HL-60 (cell line): ENCODE measurements around the gene SERPINE2.

Experiments
- TF ChIP-seq, protein P1 (sequence below): IDR thresholded peaks from 2 replicates; pipeline ENCODE4 v1.6.1; 2012; ENCODE audit warnings: low read depth; ENCODE audit not compliant: insufficient replicate concordance
- TF ChIP-seq, protein P2 (sequence below): IDR thresholded peaks from one replicate; pipeline ENCODE4 v1.5.1; 2011; ENCODE audit warnings: low read length, control low read depth, inconsistent platforms; ENCODE audit not compliant: insufficient read depth

DNA sequence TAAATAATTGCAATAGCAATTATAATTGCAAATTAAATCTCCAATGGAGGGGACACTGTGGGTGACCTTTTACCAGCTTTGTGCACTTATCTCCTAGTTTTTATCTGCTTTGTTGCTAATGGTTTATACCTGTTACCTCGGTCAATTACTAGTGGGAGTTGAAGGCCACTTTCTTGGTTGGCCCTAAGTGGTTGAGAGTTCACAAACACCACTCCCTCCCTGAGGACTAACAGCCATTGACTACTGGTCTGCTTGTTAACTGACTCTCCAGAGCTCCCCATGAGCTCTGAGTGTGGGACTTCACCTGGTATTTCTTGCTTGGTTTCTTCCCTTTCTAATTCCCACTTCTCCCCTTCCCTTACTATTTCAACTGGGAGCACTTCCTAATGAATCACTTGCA is 27.2 kb downstream of the SERPINE2 start:
- TF ChIP-seq, protein P1, sequence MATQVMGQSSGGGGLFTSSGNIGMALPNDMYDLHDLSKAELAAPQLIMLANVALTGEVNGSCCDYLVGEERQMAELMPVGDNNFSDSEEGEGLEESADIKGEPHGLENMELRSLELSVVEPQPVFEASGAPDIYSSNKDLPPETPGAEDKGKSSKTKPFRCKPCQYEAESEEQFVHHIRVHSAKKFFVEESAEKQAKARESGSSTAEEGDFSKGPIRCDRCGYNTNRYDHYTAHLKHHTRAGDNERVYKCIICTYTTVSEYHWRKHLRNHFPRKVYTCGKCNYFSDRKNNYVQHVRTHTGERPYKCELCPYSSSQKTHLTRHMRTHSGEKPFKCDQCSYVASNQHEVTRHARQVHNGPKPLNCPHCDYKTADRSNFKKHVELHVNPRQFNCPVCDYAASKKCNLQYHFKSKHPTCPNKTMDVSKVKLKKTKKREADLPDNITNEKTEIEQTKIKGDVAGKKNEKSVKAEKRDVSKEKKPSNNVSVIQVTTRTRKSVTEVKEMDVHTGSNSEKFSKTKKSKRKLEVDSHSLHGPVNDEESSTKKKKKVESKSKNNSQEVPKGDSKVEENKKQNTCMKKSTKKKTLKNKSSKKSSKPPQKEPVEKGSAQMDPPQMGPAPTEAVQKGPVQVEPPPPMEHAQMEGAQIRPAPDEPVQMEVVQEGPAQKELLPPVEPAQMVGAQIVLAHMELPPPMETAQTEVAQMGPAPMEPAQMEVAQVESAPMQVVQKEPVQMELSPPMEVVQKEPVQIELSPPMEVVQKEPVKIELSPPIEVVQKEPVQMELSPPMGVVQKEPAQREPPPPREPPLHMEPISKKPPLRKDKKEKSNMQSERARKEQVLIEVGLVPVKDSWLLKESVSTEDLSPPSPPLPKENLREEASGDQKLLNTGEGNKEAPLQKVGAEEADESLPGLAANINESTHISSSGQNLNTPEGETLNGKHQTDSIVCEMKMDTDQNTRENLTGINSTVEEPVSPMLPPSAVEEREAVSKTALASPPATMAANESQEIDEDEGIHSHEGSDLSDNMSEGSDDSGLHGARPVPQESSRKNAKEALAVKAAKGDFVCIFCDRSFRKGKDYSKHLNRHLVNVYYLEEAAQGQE: no peak
- TF ChIP-seq, protein P2, sequence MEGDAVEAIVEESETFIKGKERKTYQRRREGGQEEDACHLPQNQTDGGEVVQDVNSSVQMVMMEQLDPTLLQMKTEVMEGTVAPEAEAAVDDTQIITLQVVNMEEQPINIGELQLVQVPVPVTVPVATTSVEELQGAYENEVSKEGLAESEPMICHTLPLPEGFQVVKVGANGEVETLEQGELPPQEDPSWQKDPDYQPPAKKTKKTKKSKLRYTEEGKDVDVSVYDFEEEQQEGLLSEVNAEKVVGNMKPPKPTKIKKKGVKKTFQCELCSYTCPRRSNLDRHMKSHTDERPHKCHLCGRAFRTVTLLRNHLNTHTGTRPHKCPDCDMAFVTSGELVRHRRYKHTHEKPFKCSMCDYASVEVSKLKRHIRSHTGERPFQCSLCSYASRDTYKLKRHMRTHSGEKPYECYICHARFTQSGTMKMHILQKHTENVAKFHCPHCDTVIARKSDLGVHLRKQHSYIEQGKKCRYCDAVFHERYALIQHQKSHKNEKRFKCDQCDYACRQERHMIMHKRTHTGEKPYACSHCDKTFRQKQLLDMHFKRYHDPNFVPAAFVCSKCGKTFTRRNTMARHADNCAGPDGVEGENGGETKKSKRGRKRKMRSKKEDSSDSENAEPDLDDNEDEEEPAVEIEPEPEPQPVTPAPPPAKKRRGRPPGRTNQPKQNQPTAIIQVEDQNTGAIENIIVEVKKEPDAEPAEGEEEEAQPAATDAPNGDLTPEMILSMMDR: no peak
